NCI-H1436 (cell line): ENCODE measurements around the gene USP20.

Experiments used
- DNase-seq: peaks from one replicate; lab custom pipeline; 2025; lab: John Stamatoyannopoulos, UW

USP20 gene

GRCh38 chr9:129823935-129824601, 11.2 kb upstream of the USP20 start, which contains the start of gene TOR1A:
Gene TOR1A (minus strand): TSS chr9:129824136. CDS start chr9:129824085, 51 bp downstream.
- DNase-seq: peak; percentile 89

GRCh38 chr9:129826344-129826743, 8.9 kb upstream of the USP20 start:
- DNase-seq: no peak

GRCh38 chr9:129826759-129827158, 8.5 kb upstream of the USP20 start:
- DNase-seq: no peak

GRCh38 chr9:129828051-129828450, 7.2 kb upstream of the USP20 start:
- no peak for DNase-seq

GRCh38 chr9:129828969-129829368, 6.3 kb upstream of the USP20 start:
- no peak for DNase-seq

- DNase-seq: no peak
Measured at GRCh38 chr9:129832982-129833381, 2.3 kb upstream of the USP20 start.

GRCh38 chr9:129834489-129835127, 650 bp upstream of the USP20 start:
- no peak for DNase-seq

- no peak for DNase-seq
Measured at GRCh38 chr9:129835860-129836223, 584 bp downstream of the USP20 start.

GRCh38 chr9:129836311-129837007, 1.2 kb downstream of the USP20 start:
- DNase-seq: no peak

GRCh38 chr9:129838707-129839259, 3.5 kb downstream of the USP20 start:
- no peak for DNase-seq

GRCh38 chr9:129839324-129840023, 4.2 kb downstream of the USP20 start:
- DNase-seq: no peak

- peak; percentile 67 for DNase-seq
Measured at GRCh38 chr9:129840034-129840433, 4.8 kb downstream of the USP20 start.

- no peak for DNase-seq
Measured at GRCh38 chr9:129841071-129841470, 5.8 kb downstream of the USP20 start.

- no peak for DNase-seq
Measured at GRCh38 chr9:129845373-129845772, 10.1 kb downstream of the USP20 start.

GRCh38 chr9:129848712-129849441, 13.6 kb downstream of the USP20 start:
- DNase-seq: no peak

- DNase-seq: no peak
Measured at GRCh38 chr9:129849901-129850300, 14.6 kb downstream of the USP20 start.

- DNase-seq: no peak
Measured at GRCh38 chr9:129850821-129851550, 15.7 kb downstream of the USP20 start.

- no peak for DNase-seq
Measured at GRCh38 chr9:129851821-129852220, 16.6 kb downstream of the USP20 start.

GRCh38 chr9:129852579-129852978, 17.3 kb downstream of the USP20 start:
- DNase-seq: no peak

GRCh38 chr9:129853614-129854013, 18.4 kb downstream of the USP20 start:
- DNase-seq: no peak

GRCh38 chr9:129854588-129855110, 19.4 kb downstream of the USP20 start:
- DNase-seq: no peak
